Activated CD4-positive, alpha-beta T cell treated with anti-CD3 and anti-CD28 coated beads, Interleukin-10, Interleukin-2, amounts not matched to agents 100 ng/mL and 50 ng/mL, durations not matched to agents 16 hours and 8 hours (primary cell): ENCODE data around the gene TGFB1I1.
"Not testable (repeated sequence)": the region's sequence is repeated elsewhere in the genome, so short reads cannot be mapped to it uniquely, and the experiment has no call there.

Experiments used
- DNase-seq: peaks from one replicate; pipeline ENCODE4 v3.0.0-alpha.2; 2020

The TGFB1I1 gene

DNA sequence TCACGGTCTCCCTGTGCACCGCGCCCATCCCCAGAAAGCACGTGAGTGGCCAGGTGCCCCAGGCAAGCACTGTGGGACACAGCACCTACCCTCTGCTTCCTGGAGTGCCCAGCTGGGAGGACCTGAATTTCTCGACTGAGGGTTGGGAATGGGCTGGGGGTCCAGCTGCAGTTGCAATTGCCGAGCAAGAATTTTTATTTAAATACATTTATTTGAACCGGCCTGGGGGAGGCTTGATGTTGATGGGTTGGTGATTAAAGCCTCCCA, 17.3 kb downstream of the TGFB1I1 start:
- DNase-seq, result no peak

DNA sequence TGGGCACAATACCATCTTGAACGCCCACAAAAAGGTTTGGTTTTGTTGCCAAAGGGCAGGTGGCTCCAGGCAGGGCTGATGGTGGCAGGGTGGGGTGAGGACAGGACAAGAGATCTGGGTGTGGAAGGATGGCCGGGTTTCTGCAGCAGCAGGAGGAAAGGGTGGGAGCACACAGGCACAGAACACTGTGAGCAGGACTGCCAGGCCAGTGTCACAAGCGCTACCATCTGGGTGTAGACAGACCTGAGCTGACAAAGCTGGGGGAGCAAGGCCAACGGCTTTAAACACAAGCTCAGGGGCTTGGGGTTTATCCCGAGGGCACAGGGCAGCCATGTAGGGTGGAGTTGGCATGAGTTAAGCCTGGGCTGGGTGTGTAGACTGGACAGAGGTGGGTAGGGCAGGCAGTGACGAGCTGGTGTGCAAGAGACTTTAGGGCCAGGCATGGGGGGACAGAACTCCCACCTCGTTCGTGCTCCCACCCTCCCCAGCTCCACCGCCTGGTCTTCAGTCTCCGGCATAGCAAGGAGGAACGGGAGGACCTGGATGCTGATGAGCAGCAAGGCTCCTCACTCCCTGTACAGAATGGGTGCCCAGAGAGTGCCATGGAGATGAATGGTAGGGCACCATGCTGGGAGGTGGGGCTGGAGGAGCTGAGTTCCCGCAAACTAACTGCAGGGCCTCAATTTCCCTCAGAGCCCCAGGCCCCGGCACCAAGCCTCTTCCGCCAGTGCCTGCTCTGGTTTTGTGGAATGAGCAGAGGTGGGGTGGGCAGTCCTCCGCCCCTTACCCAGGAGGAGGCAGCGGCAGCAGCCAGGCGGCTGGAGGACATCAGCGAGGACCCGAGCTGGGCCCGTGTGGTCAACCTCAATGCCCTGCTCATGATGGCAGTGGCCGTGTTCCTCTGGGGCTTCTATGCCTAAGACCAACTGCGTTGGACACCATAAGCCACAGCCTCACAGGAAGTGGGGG, 17.9 kb downstream of the TGFB1I1 start:
- no peak for DNase-seq

DNA sequence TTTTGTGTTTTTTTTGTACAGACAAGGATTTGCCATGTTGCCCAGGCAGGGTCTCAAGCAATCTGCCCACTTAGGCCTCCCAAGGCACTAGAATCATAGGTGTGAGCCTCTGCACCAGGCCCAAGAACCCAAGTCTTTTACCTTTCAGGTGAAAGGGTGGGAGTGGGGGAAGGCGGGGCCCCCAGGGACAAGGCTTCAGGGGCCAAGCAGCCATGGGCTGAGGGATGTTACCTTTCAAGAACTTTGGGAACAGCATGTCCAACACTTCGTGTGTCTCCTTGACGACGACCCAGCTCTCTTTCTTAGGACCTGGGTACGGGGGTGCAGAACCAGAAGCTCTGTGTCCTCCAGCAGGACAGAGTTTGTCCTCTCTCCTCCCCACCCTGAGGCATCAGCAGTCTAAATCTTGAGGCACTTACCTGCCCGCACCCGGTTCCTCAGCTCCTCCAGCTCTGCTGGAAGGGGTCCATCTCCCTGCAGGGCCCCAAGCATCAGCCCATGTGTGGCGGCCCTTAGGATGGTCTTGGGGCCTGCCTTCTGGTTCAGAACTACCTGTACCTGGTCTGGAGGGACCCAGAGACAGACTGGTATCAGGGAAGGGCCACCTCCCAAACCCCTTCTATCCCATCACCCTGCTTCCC, 19.9 kb downstream of the TGFB1I1 start:
- no peak for DNase-seq

DNA sequence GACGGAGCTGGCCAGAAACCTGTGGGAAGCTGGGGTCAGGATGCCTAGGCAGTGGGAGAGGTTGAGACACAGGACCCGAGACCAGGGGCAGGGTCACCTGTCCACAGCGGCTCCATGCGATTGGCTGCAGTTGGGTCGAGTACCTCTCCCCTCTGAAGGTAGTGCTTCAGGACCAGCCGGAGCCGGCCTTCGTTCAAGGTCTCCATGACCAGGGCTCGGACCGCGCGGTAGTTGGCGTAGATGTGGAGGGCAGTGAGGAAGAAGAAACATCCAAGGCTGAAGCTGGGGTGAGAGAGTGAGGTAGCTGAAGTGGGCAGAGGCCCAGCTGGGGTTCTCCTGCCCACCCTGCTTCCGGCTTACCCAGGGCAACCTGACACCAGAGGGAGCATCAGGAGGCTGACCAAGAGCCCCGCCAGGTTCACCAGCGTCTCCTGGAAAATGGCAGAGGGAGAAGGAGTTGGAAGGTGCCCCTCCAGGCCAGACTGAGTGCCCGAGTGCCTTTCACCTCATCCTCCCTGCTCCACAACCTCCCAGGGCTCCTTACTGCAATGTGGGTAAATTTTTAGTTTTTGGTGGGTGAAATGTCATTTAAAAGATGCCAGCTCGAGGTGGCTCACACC, 21.7 kb downstream of the TGFB1I1 start:
- DNase-seq, result no peak

GRCh38 chr16:31496670-31497069, 24.7 kb downstream of the TGFB1I1 start:
- DNase-seq, result no peak

GRCh38 chr16:31498493-31498892, 26.5 kb downstream of the TGFB1I1 start:
- DNase-seq, result no peak

GRCh38 chr16:31499928-31500327, 28.0 kb downstream of the TGFB1I1 start:
- no peak for DNase-seq

DNA sequence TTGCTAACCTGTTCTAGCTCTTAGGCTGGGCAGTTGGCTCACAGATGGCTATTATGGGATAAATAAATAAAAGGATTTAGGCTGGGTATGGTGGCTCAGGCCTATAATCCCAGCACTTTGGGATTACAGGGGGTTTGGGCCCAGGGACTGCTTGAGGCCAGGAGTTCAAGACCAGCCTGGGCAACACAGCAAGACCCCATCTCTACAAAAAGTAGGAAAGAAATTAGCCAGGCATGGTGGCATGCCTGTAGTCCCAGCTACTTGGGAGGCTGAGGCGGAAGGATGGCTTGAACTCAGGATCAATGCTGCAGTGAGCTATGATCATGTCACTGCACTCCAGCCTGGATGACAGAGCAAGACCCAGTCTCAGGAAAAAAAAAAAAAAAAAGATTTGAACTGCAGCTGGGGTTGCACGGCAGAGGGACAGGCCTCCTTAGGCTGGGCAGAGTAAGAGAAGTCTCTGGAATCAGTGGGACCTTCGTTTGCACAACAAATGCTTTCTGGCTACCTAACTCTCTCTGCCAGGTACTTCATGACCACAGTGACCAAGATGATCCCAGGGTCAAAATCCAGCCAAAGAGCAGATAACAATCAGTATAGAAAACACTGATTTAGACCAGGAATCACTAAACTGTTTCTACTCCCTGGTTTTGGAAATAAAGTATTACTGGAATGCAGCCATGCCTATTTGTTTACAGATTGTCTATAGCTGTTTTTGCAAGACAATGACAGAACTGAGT, 29.4 kb downstream of the TGFB1I1 start:
- DNase-seq, result no peak

DNA sequence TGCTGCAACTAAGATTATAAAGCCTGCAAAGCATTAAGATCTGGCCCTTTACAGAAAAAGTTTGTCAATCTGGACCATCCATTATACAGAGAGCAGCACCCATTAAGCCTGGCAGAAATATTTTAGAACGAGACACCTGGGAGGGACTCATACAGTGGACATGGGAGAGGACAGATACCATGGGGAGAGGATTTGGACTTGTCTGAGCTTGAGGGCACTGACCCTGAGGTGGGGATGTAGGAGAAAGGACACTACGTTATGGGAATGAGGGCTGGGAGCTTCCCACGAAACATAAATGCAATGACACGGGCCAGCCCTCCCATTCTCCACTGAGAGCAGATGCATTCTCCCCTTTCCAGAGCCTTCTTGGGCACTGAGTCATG, 30.0 kb downstream of the TGFB1I1 start:
- no peak for DNase-seq

DNA sequence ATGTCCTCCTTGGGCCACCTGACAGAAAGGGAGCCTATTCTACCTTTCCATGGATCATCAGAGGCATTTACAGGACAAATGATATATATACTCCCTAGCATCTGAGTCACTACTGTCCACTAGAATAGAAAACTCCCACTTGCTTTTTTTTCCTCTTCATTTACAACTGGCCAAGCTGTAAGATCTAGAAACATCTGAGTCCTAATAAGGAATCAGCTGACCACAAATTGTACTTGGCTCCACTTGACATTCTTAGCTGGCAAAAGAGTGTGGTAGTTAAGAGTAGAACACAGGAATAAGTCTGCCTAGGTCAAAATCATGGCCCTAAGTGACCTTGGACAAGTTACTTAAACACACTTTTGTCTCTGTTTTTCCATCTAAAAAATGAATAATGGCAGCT, 31.0 kb downstream of the TGFB1I1 start:
- no peak for DNase-seq

- not testable (repeated sequence) for DNase-seq
Measured at GRCh38 chr16:31503555-31503954, 31.6 kb downstream of the TGFB1I1 start.

GRCh38 chr16:31504159-31504558, 32.2 kb downstream of the TGFB1I1 start:
- DNase-seq, result no peak

GRCh38 chr16:31505483-31505882, 33.5 kb downstream of the TGFB1I1 start:
- DNase-seq, result peak; percentile 87

- DNase-seq, result no peak
Measured at GRCh38 chr16:31507617-31507928, 35.6 kb downstream of the TGFB1I1 start.

- DNase-seq, result peak; percentile 92
Measured at GRCh38 chr16:31507929-31508705, 36.2 kb downstream of the TGFB1I1 start, which contains the start of gene RUSF1. RUSF1 (minus strand) TSS chr16:31508391; CDS start chr16:31508373, 18 bp downstream.

- DNase-seq, result no peak
Measured at GRCh38 chr16:31508706-31509195, 36.8 kb downstream of the TGFB1I1 start.

DNA sequence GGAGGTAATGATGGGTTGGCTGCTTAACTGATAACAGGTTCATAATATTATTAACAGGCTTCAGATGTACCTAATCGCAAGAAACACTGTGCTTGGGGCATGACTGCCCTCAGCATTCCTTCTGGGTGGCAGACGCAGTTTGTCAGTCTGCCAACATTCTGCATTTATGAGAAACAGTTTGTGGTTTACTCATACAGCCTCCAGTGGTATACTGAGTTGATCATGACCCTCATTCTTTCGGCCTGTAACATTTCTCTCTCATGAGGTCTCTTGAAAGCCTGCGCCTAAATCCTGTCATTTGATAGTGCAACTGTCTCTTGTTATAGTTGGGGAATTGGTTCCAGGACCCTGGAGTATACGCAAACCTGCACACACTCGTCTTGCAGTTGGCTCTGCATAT, 41.2 kb downstream of the TGFB1I1 start:
- DNase-seq, result no peak

DNA sequence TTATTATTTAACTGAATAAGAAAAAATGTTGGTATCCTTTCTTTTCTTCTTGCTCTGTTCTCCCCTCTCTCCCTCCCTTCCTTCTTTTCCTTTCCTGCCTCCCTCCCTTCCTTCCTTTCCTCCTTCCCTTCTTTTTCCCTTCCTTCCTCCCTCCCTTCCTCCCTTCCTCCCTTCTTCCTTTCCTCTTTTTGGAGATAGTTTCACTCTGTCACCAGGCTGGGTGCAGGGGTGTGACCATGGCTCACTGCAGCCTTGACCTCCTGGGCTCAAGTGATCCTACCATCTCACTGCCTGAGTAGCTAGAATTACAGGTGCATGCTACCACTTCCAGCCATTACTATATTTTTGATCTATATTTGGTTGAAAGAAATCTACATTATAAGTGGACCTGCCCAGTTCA, 41.9 kb downstream of the TGFB1I1 start:
- DNase-seq, result no peak

DNA sequence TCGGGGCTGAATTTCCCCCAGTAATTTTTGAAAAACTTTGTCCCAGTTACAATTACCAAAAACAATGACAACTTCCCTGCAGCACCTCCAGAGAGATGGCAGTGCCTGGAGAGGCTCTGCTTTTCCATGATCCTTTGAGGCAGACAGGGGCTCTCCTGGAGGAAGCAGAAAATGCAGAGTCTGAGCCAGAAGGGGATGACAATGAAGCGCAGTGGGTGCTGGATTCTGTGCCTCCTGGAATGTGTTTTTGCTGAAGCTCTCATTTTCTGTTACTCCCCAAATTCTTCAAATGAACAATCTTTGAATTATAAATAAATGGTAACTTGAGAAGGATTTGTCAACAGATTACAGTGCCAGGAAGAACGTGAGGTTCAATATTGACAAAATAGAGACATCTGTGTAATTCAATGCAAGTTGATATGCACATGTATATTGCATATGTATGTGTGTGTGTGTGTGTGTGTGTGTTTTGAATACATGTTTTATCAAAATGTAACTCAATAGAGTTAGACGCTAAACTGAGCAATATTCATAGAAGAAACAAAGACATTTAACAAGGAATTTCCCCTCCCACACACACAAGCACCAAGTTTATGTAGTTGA, 45.9 kb downstream of the TGFB1I1 start:
- DNase-seq, result no peak

DNA sequence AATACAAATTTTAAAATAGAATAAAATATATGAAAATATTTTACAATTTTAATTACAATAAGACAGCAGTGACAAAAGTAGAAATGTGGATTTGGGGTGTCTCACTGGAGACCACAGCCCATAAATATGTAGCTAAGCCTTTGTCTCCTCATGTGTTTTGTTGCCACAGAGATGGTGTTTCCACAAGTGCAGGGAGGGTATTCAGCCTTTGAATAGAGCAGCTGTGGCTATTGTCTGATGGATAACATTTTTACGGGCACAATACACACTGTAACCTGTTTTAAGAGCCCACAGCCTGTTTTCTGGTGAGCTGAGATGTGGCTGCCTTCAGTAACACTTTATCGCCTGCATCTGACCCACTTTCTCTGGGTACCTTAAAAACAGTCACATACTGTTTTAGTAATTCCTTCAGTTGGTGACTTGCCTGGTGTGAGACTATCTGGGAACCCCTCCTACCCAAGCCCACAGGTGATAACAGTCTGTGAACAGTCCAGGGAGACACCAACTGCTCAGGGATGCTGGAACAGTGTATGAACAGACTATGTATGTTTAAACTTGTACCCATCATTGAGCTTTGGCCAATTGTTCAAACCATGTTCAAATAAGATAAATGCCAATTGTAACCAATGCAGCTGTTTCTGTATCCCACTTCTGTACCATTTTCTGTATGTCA, 47.9 kb downstream of the TGFB1I1 start:
- no peak for DNase-seq

- no peak for DNase-seq
Measured at GRCh38 chr16:31521368-31521767, 49.4 kb downstream of the TGFB1I1 start.
